Lower leg skin (tissue), 4 donors: Measurements from ENCODE around the gene LINGO4. TPM values are rescaled to one million over a fixed set of nuclear protein-coding genes. Genes with fewer than 3 reads are reported as not detected.

Experiments used
- DNase-seq, 2 donors: peaks; one replicate each; pipeline ENCODE4 v3.0.0-alpha.2; 2019; ENCODE audit warnings: low spot score in 2 of 2
- H3K4me3 ChIP-seq: fragments of 200-600 bp; sonication (generic); 2 replicates; pipeline ENCODE4 v1.5.1; 2017; ENCODE audit warnings: mild to moderate bottlenecking, low read depth; ENCODE audit not compliant: poor library complexity, severe bottlenecking
- CTCF ChIP-seq, 3 donors: fragments of 450-650 bp; IDR thresholded peaks; one replicate each; pipeline ENCODE4 v1.5.1; 2016; ENCODE audit warnings: antibody characterized with exemption in 3 of 3, mild to moderate bottlenecking in 3 of 3, moderate library complexity in 2 of 3
- POLR2A ChIP-seq, 2 donors: fragments of 450-650 bp; IDR thresholded peaks; one replicate each; pipeline ENCODE4 v1.6.1; 2016 to 2017; ENCODE audit warnings: antibody characterized with exemption in 2 of 2, mild to moderate bottlenecking in 1 of 2, moderate library complexity in 1 of 2
- WGBS, 2 donors: methylation state at CpG; one replicate each; pipeline ENCODE4 v1.1.5; 2018; 5-methylcytosine and 5-hydroxymethylcytosine counted together
- intact Hi-C: fragments of 100-400 bp; cut with DNase I; formaldehyde crosslinking; loops from one replicate; pipeline ENCODE4 v1.15.0; 2023; ENCODE audit warnings: low total_unique reads
- total RNA-seq, 4 donors: library from RNA; depleted of rRNA; stranded (reverse); fragments of >200 nt; gene quantifications; one replicate each; pipeline ENCODE4 v1.1.0, GENCODE V29; 2016

LINGO4 gene
- total RNA-seq, 4 donors from 2014 or later: 0.17 to 0.36 (median 0.34) TPM; not detected in 1

GRCh38 chr1:151838222-151839081, 33.2 kb upstream of the LINGO4 start:
- WGBS, 2 donors: 16 to 43% methylated on average over 31 to 53 of the region's 117 CpGs
- intact Hi-C loops: loop anchor here (10.0 kb wide), 1 partner anchor 304 kb away; no protein-coding TSS in a partner anchor
- H3K4me3 ChIP-seq: peak overlapping the region; percentile 10
- TF ChIP-seq POLR2A (IDR thresholded peaks at IDR 0.05) (no peak), CTCF (IDR thresholded peaks at IDR 0.05) (no peak)
- DNase-seq: no peak

- no peak overlapping the region for H3K4me3 ChIP-seq
- intact Hi-C loops: loop anchor here (10.0 kb wide), 1 partner anchor 303 kb away; no protein-coding TSS in a partner anchor
- DNase-seq: no peak
- TF ChIP-seq CTCF (IDR thresholded peaks at IDR 0.05): no peak
- TF ChIP-seq POLR2A (IDR thresholded peaks at IDR 0.05): no peak
- WGBS, 2 donors: 43 to 56% methylated on average over 15 to 25 of the region's 26 CpGs
Observed at GRCh38 chr1:151837884-151838221, 32.6 kb upstream of the LINGO4 start.

GRCh38 chr1:151837197-151837596, 32.0 kb upstream of the LINGO4 start:
- WGBS, 2 donors: 47 to 66% methylated on average over 3 of the region's 3 CpGs
- TF ChIP-seq CTCF (IDR thresholded peaks at IDR 0.05): no peak
- TF ChIP-seq POLR2A (IDR thresholded peaks at IDR 0.05): no peak
- intact Hi-C loops: loop anchor here (10.0 kb wide), 1 partner anchor 302 kb away; no protein-coding TSS in a partner anchor
- no peak for DNase-seq
- H3K4me3 ChIP-seq: no peak overlapping the region

- intact Hi-C loops: loop anchor here (10.0 kb wide), 1 partner anchor 301 kb away; no protein-coding TSS in a partner anchor
- TF ChIP-seq POLR2A (IDR thresholded peaks at IDR 0.05): no peak
- no peak for TF ChIP-seq CTCF (IDR thresholded peaks at IDR 0.05)
- 94 to 96% methylated on average over 7 of the region's 7 CpGs for WGBS, 2 donors
- H3K4me3 ChIP-seq: no peak overlapping the region
- no peak for DNase-seq
Observed at GRCh38 chr1:151835596-151835995, 30.4 kb upstream of the LINGO4 start.

- no peak for DNase-seq
- no peak for TF ChIP-seq CTCF (IDR thresholded peaks at IDR 0.05)
- TF ChIP-seq POLR2A (IDR thresholded peaks at IDR 0.05): no peak
- H3K4me3 ChIP-seq: no peak overlapping the region
- intact Hi-C loops: loop anchor here (10.0 kb wide), 1 partner anchor 299 kb away; no protein-coding TSS in a partner anchor
- WGBS, 2 donors: 74 to 84% methylated on average over 2 to 3 of the region's 3 CpGs
Observed at GRCh38 chr1:151834239-151834638, 29.0 kb upstream of the LINGO4 start.
